OCI-LY7 (cell line): ENCODE measurements around the gene ORC4. TPM values are rescaled to one million over a fixed set of nuclear protein-coding genes. Genes with fewer than 3 reads are reported as not detected.

Experiments
- BruUV-seq: library from RNA; stranded (reverse); fragments of 400-500 nt; replicated peaks from 2 replicates; lab custom pipeline; 2021; lab: Mats Ljungman, UMichigan
- CTCF ChIA-PET: fragments of 300-600 bp; sonication (Branson Sonifier 250); formaldehyde crosslinking; loops from one replicate; lab custom pipeline; 2022; ENCODE audit warnings: antibody characterized with exemption; ENCODE audit not compliant: unreplicated experiment; lab: Charles Lee
- POLR2A ChIA-PET: fragments of 300-600 bp; sonication (Branson Sonifier 250); formaldehyde crosslinking; loops from one replicate; lab custom pipeline; 2022; ENCODE audit warnings: antibody characterized with exemption; lab: Charles Lee
- DNase-seq: peaks from one replicate; pipeline ENCODE4 v3.0.0-alpha.2; 2015; ENCODE audit warnings: low spot score
- H2AFZ ChIP-seq: fragments of 200-600 bp; sonication (generic), shearing (Covaris generic); 2 replicates; pipeline ENCODE4 v1.6.1; 2014; ENCODE audit warnings: mild to moderate bottlenecking, antibody characterized with exemption, low read length, moderate library complexity
- H3K27ac ChIP-seq: fragments of 200-600 bp; sonication (generic); 2 replicates; pipeline ENCODE4 v1.5.1; 2014; ENCODE audit warnings: mixed run types, low read depth, mild to moderate bottlenecking, moderate library complexity, low read length, inconsistent platforms; ENCODE audit not compliant: poor library complexity, severe bottlenecking
- H3K36me3 ChIP-seq: fragments of 200-600 bp; sonication (generic); 2 replicates; pipeline ENCODE4 v1.6.1; 2014; ENCODE audit warnings: mild to moderate bottlenecking, antibody characterized with exemption, low read length, moderate library complexity, mixed read lengths; ENCODE audit not compliant: insufficient read depth
- H3K4me1 ChIP-seq: fragments of 200-600 bp; sonication (generic); 2 replicates; pipeline ENCODE4 v1.5.1; 2014; ENCODE audit warnings: mild to moderate bottlenecking, low read length; ENCODE audit not compliant: insufficient read depth, poor library complexity, severe bottlenecking
- H3K4me2 ChIP-seq: fragments of 200-600 bp; sonication (generic); 2 replicates; pipeline ENCODE4 v1.6.1; 2014; ENCODE audit warnings: mild to moderate bottlenecking, low read length
- H3K4me3 ChIP-seq: fragments of 200-600 bp; sonication (generic); 2 replicates; pipeline ENCODE4 v1.5.1; 2014; ENCODE audit warnings: mild to moderate bottlenecking, low read depth, low read length; ENCODE audit not compliant: poor library complexity, severe bottlenecking
- H3K79me2 ChIP-seq: fragments of 200-600 bp; sonication (generic); 2 replicates; pipeline ENCODE4 v1.6.1; 2016; ENCODE audit warnings: low read depth, mild to moderate bottlenecking, low read length, moderate library complexity, mixed read lengths; ENCODE audit not compliant: insufficient read depth
- H3K9me2 ChIP-seq: fragments of 200-600 bp; sonication (generic); 2 replicates; pipeline ENCODE4 v1.6.1; 2016; ENCODE audit warnings: mild to moderate bottlenecking, low read length, mixed read lengths; ENCODE audit not compliant: insufficient read depth
- H3K9me3 ChIP-seq: fragments of 200-600 bp; sonication (generic); 2 replicates; pipeline ENCODE4 v1.6.1; 2014; ENCODE audit warnings: mild to moderate bottlenecking, mixed run types, low read length, mixed read lengths
- H4K20me1 ChIP-seq: fragments of 200-600 bp; sonication (generic); 2 replicates; pipeline ENCODE4 v1.6.1; 2014; ENCODE audit warnings: mild to moderate bottlenecking, antibody characterized with exemption, low read length, moderate library complexity, mixed read lengths; ENCODE audit not compliant: insufficient read depth
- EZH2phosphoT487 ChIP-seq: fragments of 200-600 bp; sonication (generic); IDR thresholded peaks from 2 replicates; pipeline ENCODE4 v1.6.1; 2018; ENCODE audit warnings: low read depth, borderline replicate concordance, mild to moderate bottlenecking, mixed run types, antibody characterized with exemption, low read length, moderate library complexity, mixed read lengths
- intact Hi-C: fragments of 100-400 bp; cut with micrococcal nuclease; formaldehyde crosslinking; loops from one replicate; pipeline ENCODE4 v1.10.0; 2022; ENCODE audit not compliant: unreplicated experiment
- total RNA-seq, 2 experiments: library from RNA; depleted of rRNA in 1 of 2; stranded (reverse); fragments of >200 nt in 1 of 2; shearing (Covaris generic) in 1 of 2; gene quantifications; 2 replicates each; pipeline ENCODE4 v1.2.3, GENCODE V29; 2014 to 2022
- TF ChIP-seq, protein P1 (sequence below): fragments of 200-600 bp; sonication (generic); conservative IDR thresholded peaks from 2 replicates; pipeline ENCODE4 v1.5.1; 2014; ENCODE audit warnings: mild to moderate bottlenecking, antibody characterized with exemption, low read length, moderate library complexity, mixed read lengths

The ORC4 gene
- total RNA-seq, 2 experiments from 2014 or later, result 20.3 to 37.4 TPM

DNA sequence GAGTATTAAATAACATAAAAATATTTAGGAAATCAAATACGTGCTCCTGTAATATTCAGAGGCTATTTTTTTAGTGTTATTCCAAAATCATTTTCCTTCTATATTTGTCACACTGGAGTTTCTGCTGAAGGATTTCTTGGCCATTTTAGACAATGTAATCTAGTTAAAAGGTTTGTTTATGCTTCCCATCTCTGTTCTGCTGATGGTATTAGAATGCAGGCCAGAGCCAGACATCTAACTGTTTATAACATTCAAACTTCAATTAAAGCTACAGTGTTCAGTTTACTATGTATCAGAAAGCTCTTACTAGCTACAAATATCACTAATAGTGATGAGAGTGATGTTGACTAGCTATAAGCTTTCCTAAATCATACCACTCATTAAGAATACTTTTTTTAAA, 8.2 kb upstream of the ORC4 start:
- BruUV-seq, result no TSS peak
- ChIA-PET POLR2A (interaction anchor here (0.5 to 1.6 kb wide), 10 partner anchors 8 to 910 kb away, joined by 3 to 8 read pairs (median 4); partner anchors contain the start of genes MBD5 and ORC4), CTCF (interaction anchor here (0.6 kb wide), 1 partner anchor 885 kb away, joined by 3 read pairs; no protein-coding TSS in a partner anchor)
- intact Hi-C loops, result no loop called here
- Histone ChIP-seq H4K20me1 (peaks cover 14% of the 10 kb centered on the region), H3K79me2 (peaks cover 39% of the 10 kb centered on the region), H3K4me2 (no peak overlapping the region), H3K36me3 (peaks cover 4% of the 10 kb centered on the region; the same call in 1 of the 2 replicates), H3K4me1 (peaks cover 7% of the 10 kb centered on the region), H3K27ac (no peak overlapping the region), H3K9me3 (no peaks in the 10 kb centered on the region), H3K4me3 (no peak overlapping the region), H2AFZ (no peak overlapping the region), H3K9me2 (no peaks in the 10 kb centered on the region)
- DNase-seq, result no peak
- no peak for TF ChIP-seq EZH2phosphoT487
- TF ChIP-seq, protein P1, sequence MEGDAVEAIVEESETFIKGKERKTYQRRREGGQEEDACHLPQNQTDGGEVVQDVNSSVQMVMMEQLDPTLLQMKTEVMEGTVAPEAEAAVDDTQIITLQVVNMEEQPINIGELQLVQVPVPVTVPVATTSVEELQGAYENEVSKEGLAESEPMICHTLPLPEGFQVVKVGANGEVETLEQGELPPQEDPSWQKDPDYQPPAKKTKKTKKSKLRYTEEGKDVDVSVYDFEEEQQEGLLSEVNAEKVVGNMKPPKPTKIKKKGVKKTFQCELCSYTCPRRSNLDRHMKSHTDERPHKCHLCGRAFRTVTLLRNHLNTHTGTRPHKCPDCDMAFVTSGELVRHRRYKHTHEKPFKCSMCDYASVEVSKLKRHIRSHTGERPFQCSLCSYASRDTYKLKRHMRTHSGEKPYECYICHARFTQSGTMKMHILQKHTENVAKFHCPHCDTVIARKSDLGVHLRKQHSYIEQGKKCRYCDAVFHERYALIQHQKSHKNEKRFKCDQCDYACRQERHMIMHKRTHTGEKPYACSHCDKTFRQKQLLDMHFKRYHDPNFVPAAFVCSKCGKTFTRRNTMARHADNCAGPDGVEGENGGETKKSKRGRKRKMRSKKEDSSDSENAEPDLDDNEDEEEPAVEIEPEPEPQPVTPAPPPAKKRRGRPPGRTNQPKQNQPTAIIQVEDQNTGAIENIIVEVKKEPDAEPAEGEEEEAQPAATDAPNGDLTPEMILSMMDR, result no peak

DNA sequence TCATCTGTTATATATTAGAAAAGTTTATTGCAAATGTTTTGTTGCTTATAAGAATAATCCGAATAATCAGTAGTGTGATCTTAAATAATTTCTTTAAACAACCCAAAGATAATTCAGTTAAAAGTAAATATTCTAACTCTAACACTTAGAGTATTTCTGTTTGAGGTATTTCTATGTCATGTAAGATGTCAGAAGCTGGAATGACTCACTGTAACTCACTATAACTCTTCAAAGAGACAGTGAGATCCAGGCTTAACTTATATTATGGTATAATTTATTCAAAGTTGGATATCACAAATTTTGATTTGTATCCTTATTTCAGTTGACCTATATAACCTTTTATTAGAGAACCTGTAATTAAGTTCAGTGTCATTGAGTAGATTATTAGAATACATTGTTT, 7.3 kb upstream of the ORC4 start:
- Histone ChIP-seq H3K9me3 (no peaks in the 10 kb centered on the region), H3K79me2 (peaks cover 48% of the 10 kb centered on the region), H3K4me2 (no peak overlapping the region), H3K27ac (no peak overlapping the region), H2AFZ (no peak overlapping the region), H3K36me3 (peaks cover 4% of the 10 kb centered on the region; the same call in 1 of the 2 replicates), H4K20me1 (peaks cover 22% of the 10 kb centered on the region), H3K4me3 (no peak overlapping the region), H3K4me1 (peaks cover 17% of the 10 kb centered on the region), H3K9me2 (no peaks in the 10 kb centered on the region)
- DNase-seq, result no peak
- intact Hi-C loops, result no loop called here
- ChIA-PET POLR2A (interaction anchor here (1.6 kb wide), 1 partner anchor 14 kb away, joined by 5 read pairs; no protein-coding TSS in a partner anchor), CTCF (no interaction called here)
- no peak for TF ChIP-seq EZH2phosphoT487
- TF ChIP-seq, protein P1, result no peak
- no TSS peak for BruUV-seq

DNA sequence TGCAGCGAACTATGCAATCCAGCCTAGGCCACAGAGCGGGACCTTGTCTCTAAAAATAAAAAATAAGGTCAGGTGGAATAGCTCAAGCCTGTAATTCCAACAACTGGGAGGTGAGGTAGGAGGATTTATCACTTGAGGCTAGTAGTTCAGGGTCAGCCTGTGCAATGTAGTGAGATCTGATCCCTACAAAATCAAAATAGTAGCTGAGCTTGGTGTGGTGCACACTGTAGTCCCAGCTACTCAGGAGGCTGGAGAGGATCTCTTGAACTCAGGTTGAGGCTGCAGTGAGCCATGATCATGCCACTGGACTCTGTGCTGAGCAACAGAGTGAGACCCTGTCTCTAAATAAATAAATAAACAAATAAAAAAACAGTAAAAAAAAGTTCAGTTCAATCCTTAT, 6.0 kb upstream of the ORC4 start:
- Histone ChIP-seq H3K9me2 (no peaks in the 10 kb centered on the region), H3K9me3 (no peaks in the 10 kb centered on the region), H3K79me2 (peaks cover 61% of the 10 kb centered on the region), H3K4me3 (no peak overlapping the region), H2AFZ (no peak overlapping the region), H4K20me1 (peaks cover 31% of the 10 kb centered on the region; the same call in 1 of the 2 replicates), H3K27ac (no peak overlapping the region), H3K4me1 (peaks cover 22% of the 10 kb centered on the region), H3K36me3 (peaks cover 4% of the 10 kb centered on the region; the same call in 1 of the 2 replicates), H3K4me2 (no peak overlapping the region)
- TF ChIP-seq, protein P1, result no peak
- TF ChIP-seq EZH2phosphoT487, result no peak
- DNase-seq, result no peak
- no TSS peak for BruUV-seq
- intact Hi-C loops, result no loop called here
- ChIA-PET CTCF (no interaction called here), POLR2A (interaction anchor here (0.6 to 1.2 kb wide), 4 partner anchors 8 to 318 kb away, joined by 3 to 4 read pairs (median 3); no protein-coding TSS in a partner anchor)
